Measurements from ENCODE around the gene CD34.

DNA sequence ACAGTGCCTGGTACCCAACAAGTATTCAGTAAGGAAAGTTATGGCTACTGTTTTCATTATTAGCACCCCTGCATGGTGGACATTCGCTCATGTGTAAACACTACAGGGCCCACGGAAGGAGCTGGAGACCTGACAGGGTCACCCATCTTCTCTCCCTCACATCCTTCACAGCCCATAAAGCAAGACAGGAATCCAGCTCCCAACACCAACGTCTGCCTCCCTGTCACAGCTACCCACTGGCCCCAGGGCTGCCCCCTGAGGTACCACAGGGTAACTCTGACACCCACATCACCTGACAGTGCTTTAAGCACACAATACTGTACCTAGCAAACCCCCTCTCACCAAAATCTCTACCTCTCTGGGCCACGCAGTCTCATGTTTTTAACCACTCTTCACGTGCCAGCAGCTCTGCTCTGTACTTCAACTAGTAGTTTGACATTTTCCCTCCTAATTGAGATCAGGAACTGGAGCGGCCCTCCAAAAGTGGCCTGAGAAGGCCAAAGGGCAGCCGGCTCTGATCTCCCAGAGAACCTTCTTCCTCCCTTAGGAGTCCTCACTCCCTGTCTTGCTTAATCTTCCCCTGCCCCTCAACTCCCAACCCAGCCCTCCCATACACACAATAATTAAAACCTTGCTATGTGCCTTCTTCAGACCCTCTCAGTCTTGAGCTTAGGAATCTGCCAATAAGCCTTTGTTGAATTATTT is 76.8 kb downstream of the CD34 start:
- TF ChIP-seq, protein P1, sequence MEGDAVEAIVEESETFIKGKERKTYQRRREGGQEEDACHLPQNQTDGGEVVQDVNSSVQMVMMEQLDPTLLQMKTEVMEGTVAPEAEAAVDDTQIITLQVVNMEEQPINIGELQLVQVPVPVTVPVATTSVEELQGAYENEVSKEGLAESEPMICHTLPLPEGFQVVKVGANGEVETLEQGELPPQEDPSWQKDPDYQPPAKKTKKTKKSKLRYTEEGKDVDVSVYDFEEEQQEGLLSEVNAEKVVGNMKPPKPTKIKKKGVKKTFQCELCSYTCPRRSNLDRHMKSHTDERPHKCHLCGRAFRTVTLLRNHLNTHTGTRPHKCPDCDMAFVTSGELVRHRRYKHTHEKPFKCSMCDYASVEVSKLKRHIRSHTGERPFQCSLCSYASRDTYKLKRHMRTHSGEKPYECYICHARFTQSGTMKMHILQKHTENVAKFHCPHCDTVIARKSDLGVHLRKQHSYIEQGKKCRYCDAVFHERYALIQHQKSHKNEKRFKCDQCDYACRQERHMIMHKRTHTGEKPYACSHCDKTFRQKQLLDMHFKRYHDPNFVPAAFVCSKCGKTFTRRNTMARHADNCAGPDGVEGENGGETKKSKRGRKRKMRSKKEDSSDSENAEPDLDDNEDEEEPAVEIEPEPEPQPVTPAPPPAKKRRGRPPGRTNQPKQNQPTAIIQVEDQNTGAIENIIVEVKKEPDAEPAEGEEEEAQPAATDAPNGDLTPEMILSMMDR (conservative IDR thresholded peaks at IDR 0.05; ENCODE audit: low read length) = no peak
- no peak for TF ChIP-seq EZH2phosphoT487 (IDR thresholded peaks at IDR 0.05; ENCODE audit: borderline replicate concordance, low read depth, low read length)
